HL-60 (cell line): Measurements from ENCODE around the gene CFAP20DC.

Experiments used
- DNase-seq, 2 experiments: peaks; one replicate each; pipeline ENCODE4 v3.0.0-alpha.2; 2010 to 2020; ENCODE audit warnings: low read depth in 1 of 2, low spot score in 1 of 2
- H3K27ac ChIP-seq: fragments of 250-450 bp; sonication (Bioruptor Pico); replicated peaks from 2 replicates; pipeline ENCODE4 v1.5.1; 2020; ENCODE audit warnings: mild to moderate bottlenecking, moderate library complexity
- H3K27me3 ChIP-seq: fragments of 250-450 bp; sonication (Bioruptor Pico); 2 replicates; pipeline ENCODE4 v1.5.1; 2021; ENCODE audit warnings: mild to moderate bottlenecking, moderate library complexity; ENCODE audit not compliant: insufficient read depth, poor library complexity, severe bottlenecking
- H3K4me3 ChIP-seq: replicated peaks from 2 replicates; pipeline ENCODE4 v1.5.1; 2011; ENCODE audit warnings: mild to moderate bottlenecking, control low read depth, low read length; ENCODE audit not compliant: insufficient read depth
- CTCF ChIP-seq: IDR thresholded peaks from one replicate; pipeline ENCODE4 v1.5.1; 2011; ENCODE audit warnings: low read length, control low read depth, inconsistent platforms; ENCODE audit not compliant: insufficient read depth
- GABPA ChIP-seq: IDR thresholded peaks from 2 replicates; pipeline ENCODE4 v1.6.1; 2012; ENCODE audit warnings: low read depth
- POLR2AphosphoS5 ChIP-seq: IDR thresholded peaks from 2 replicates; pipeline ENCODE4 v1.6.1; 2012; ENCODE audit warnings: low read depth
- REST ChIP-seq: IDR thresholded peaks from 2 replicates; pipeline ENCODE4 v1.6.1; 2012; ENCODE audit warnings: low read depth; ENCODE audit not compliant: insufficient replicate concordance
- SPI1 ChIP-seq: IDR thresholded peaks from 2 replicates; pipeline ENCODE4 v1.6.1; 2012; ENCODE audit warnings: low read depth, mild to moderate bottlenecking, borderline replicate concordance

The CFAP20DC gene

GRCh38 chr3:59081071-59081470 is 31.2 kb upstream of the CFAP20DC start:
- Histone ChIP-seq H3K4me3 (no peak overlapping the region), H3K27me3 (no peaks in the 10 kb centered on the region), H3K27ac (no peak overlapping the region)
- no peak for TF ChIP-seq CTCF
- TF ChIP-seq REST = no peak
- no peak for TF ChIP-seq SPI1
- DNase-seq = no peak

GRCh38 chr3:59079962-59080361 is 30.1 kb upstream of the CFAP20DC start:
- H3K4me3 ChIP-seq = no peak overlapping the region
- DNase-seq = no peak
- no peak for TF ChIP-seq CTCF
- TF ChIP-seq GABPA = no peak
- no peak for TF ChIP-seq POLR2AphosphoS5
- TF ChIP-seq SPI1 = no peak
- TF ChIP-seq REST = no peak
- H3K27ac ChIP-seq = no peak overlapping the region
- no peaks in the 10 kb centered on the region for H3K27me3 ChIP-seq

- Histone ChIP-seq H3K27ac (no peak overlapping the region), H3K4me3 (no peak overlapping the region), H3K27me3 (no peaks in the 10 kb centered on the region)
- no peak for DNase-seq
- TF ChIP-seq SPI1 (no peak), REST (no peak), POLR2AphosphoS5 (no peak), CTCF (no peak), GABPA (no peak)
Measured at GRCh38 chr3:59074764-59075163, 24.9 kb upstream of the CFAP20DC start.
